Coronary artery (tissue), 2 donors: ENCODE measurements around the gene UPF3A.

ENCODE experiments used
- DNase-seq: peaks from one replicate; pipeline ENCODE4 v3.0.0-alpha.2; 2017; ENCODE audit warnings: low spot score
- H3K27ac ChIP-seq, 2 donors: fragments of 200-600 bp; sonication (generic); one replicate each; pipeline ENCODE4 v1.5.1; 2016 to 2019
- H3K4me3 ChIP-seq: fragments of 200-600 bp; sonication (generic); 2 replicates; pipeline ENCODE4 v1.5.1; 2016; ENCODE audit warnings: mild to moderate bottlenecking, moderate library complexity
- CTCF ChIP-seq: fragments of 200-600 bp; sonication (generic); IDR thresholded peaks from one replicate; pipeline ENCODE4 v1.5.1; 2019; ENCODE audit warnings: antibody characterized with exemption

UPF3A gene

GRCh38 chr13:114275304-114275703 is 6.1 kb upstream of the UPF3A start:
- no peak for DNase-seq
- TF ChIP-seq CTCF = no peak
- Histone ChIP-seq H3K4me3 (no peak overlapping the region), H3K27ac (no peak overlapping the region)

DNA sequence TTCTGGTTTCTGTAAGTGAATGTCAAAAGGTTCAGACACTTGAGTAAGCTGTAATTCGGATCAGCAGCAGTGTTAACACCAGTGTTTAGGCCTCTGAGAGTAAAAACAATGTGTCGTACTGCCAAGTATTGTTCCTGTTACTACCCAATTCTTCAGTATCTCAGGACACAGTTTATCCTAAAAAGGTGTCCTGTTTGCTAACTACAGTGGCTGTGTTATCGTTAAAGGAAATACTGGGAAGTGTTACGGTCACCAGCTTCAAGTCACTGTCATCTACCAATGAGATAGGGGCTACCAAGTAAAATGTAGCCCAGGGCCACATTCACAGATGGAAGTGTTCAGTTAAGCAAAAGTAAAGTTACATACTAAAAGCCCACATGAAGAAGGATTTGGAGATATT is 2.3 kb upstream of the UPF3A start:
- no peak for TF ChIP-seq CTCF
- no peak overlapping the region for H3K27ac ChIP-seq
- DNase-seq = no peak
- H3K4me3 ChIP-seq = no peak overlapping the region

- no peak for DNase-seq
- Histone ChIP-seq H3K4me3 (no peak overlapping the region), H3K27ac (peak overlapping the region; percentile 89 to 97)
- no peak for TF ChIP-seq CTCF
Observed at GRCh38 chr13:114279758-114280355, 1.5 kb upstream of the UPF3A start.

GRCh38 chr13:114282041-114282670 is 755 bp downstream of the UPF3A start:
- DNase-seq = peak; percentile 80
- Histone ChIP-seq H3K4me3 (peak overlapping the region; percentile 80), H3K27ac (peak overlapping the region; percentile 89 to 97)
- no peak for TF ChIP-seq CTCF

GRCh38 chr13:114283576-114283975 is 2.2 kb downstream of the UPF3A start:
- Histone ChIP-seq H3K27ac (no peak overlapping the region), H3K4me3 (no peak overlapping the region)
- DNase-seq = no peak
- no peak for TF ChIP-seq CTCF

DNA sequence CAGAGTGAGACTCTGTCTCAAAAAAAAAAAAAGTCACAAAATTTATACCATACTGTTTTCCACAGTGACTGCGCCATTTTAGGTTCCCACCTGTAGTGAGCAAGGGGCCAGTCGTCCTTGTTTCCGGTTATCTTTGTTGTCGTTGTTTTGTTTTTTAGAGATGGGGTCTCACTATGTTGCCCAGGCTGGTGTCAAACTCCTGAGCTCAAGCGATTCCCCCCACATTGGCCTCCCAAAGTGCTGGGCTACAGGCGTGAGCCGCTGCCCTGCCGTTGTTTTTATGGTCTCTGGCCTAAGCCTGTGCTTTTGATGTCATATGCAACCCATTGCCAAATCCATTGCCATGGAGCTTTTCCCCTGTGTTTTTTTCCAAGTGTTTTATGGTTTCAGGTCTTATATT is 3.3 kb downstream of the UPF3A start:
- Histone ChIP-seq H3K4me3 (no peak overlapping the region), H3K27ac (no peak overlapping the region)
- TF ChIP-seq CTCF = no peak
- no peak for DNase-seq

DNA sequence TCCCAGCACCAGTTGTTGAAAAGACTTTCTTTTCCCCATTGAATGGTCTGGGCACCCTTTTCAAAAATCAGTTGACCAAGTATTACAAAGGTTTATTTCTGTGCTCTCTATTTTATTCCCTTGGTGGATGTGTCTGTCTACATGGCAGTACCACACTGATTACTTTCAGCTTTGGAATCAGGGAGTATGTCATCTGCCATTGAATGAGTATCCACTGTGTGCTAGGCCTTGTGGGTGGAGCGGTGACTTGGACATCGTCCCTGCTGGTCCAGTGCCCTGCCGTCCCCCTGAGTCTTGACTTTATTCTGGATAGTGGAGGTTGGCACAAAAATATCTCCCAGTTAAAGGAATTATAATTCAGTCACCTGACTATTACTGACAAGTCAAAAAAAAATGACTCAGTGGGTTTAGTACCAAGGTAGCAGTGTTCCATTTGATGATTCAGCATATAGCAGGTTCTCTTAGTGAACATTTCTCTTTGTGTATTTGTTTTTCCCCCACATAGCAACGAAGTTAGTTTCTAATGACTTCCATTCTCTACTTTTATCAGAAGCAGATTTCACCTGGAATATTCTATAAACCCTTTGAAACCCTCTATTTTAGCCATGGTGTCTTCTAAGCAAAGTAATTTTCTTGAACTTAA is 3.9 kb downstream of the UPF3A start:
- no peak overlapping the region for H3K27ac ChIP-seq
- no peak overlapping the region for H3K4me3 ChIP-seq
- DNase-seq = no peak
- TF ChIP-seq CTCF = no peak
